Measurements from ENCODE around the gene ZMIZ1.

ZMIZ1 gene

DNA sequence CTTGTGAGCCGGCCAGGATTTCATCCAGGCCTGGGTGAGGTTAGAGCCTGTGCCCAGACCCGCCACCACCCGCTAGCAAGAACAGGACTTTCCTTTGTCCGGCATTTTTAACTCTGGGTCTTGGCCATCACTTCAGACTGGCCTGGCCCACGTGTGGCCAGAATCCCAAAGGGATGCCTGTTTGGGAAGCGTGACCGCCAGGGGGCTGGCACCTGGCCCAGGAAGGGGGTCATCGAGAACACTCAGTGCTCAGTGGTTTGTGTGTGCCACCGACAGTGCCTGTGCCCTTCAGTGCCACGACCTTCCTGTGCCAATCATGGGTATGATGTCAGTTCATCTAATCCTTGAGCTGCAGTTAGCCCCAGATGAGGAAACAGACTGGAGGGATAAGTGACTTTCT, 85.0 kb downstream of the ZMIZ1 start:
- no peak overlapping the region for H2AFZ ChIP-seq (ENCODE audit: insufficient read depth, low read length, poor library complexity)
- peaks cover 14% of the 10 kb centered on the region for H3K79me2 ChIP-seq (ENCODE audit: control insufficient read depth, insufficient read depth, low read length, poor library complexity)
- WGBS (ENCODE audit: extremely low coverage, insufficient coverage, insufficient read length) = no CpG with 5 or more reads among the region's 10 CpGs

GRCh38 chr10:79155301-79156081, 86.7 kb downstream of the ZMIZ1 start:
- Histone ChIP-seq H3K23ac (ENCODE audit: low read length) (no peak overlapping the region), H2AK5ac (ENCODE audit: low read length) (no peak overlapping the region), H2BK12ac (ENCODE audit: low read length) (peak overlapping the region; percentile 19), H3K4me3 (ENCODE audit: low read depth, low read length) (no peak overlapping the region), H3K27ac (ENCODE audit: low read depth, low read length) (no peak overlapping the region), H3K36me3 (ENCODE audit: control insufficient read depth in 1 of 2, insufficient read depth in 2 of 2, low read length in 2 of 2) (peaks cover 23 to 27% of the 10 kb centered on the region in 2 experiments), H3K79me2 (ENCODE audit: control insufficient read depth, insufficient read depth, low read length, poor library complexity) (peaks cover 23% of the 10 kb centered on the region), H2BK120ac (ENCODE audit: insufficient read depth, low read length, poor library complexity) (no peak overlapping the region), H3K9me3 (ENCODE audit: insufficient read depth, low read depth, low read length) (peaks cover 3% of the 10 kb centered on the region), H3K79me1 (ENCODE audit: low read length) (peaks cover 43% of the 10 kb centered on the region), H3K4ac (ENCODE audit: low read depth, low read length) (no peak overlapping the region), H3K18ac (ENCODE audit: low read length) (peak overlapping the region; percentile 15), H3K9ac (ENCODE audit: low read length) (no peak overlapping the region), H4K91ac (ENCODE audit: low read depth, low read length) (peak overlapping the region; percentile 26), H3K27me3 (ENCODE audit: insufficient read depth, low read length) (no peaks in the 10 kb centered on the region), H2AFZ (ENCODE audit: insufficient read depth, low read length, poor library complexity) (no peak overlapping the region), H3K4me1 (ENCODE audit: control insufficient read depth in 1 of 2, insufficient read depth in 2 of 2, low read length in 2 of 2) (peaks cover 57 to 62% of the 10 kb centered on the region in 2 experiments), H2BK5ac (ENCODE audit: low read depth, low read length, poor library complexity) (no peak overlapping the region), H3K4me2 (ENCODE audit: low read length) (no peak overlapping the region), H3K14ac (ENCODE audit: low read length) (no peak overlapping the region), H4K12ac (ENCODE audit: low read depth, low read length) (no peak overlapping the region), H4K8ac (ENCODE audit: low read depth, low read length) (no peak overlapping the region)
- DNase-seq = no peak
- no CpG with 5 or more reads among the region's 14 CpGs for WGBS (ENCODE audit: extremely low coverage, insufficient coverage, insufficient read length)

More for the DNA sequence above, 85.0 kb downstream of the ZMIZ1 start:
- no peak overlapping the region for H3K4ac ChIP-seq (ENCODE audit: low read depth, low read length)
- H3K27ac ChIP-seq (ENCODE audit: low read depth, low read length) = no peak overlapping the region
- H3K4me2 ChIP-seq (ENCODE audit: low read length) = no peak overlapping the region
- no peak overlapping the region for H2BK12ac ChIP-seq (ENCODE audit: low read length)
- H3K79me1 ChIP-seq (ENCODE audit: low read length) = peaks cover 31% of the 10 kb centered on the region
- no peak overlapping the region for H3K23ac ChIP-seq (ENCODE audit: low read length)
- H2BK5ac ChIP-seq (ENCODE audit: low read depth, low read length, poor library complexity) = no peak overlapping the region
- H4K8ac ChIP-seq (ENCODE audit: low read depth, low read length) = no peak overlapping the region
- no peak overlapping the region for H2AK5ac ChIP-seq (ENCODE audit: low read length)
- no peak overlapping the region for H4K91ac ChIP-seq (ENCODE audit: low read depth, low read length)
- H3K4me3 ChIP-seq (ENCODE audit: low read depth, low read length) = no peak overlapping the region
- H3K14ac ChIP-seq (ENCODE audit: low read length) = no peak overlapping the region
- no peak for DNase-seq
- no peak overlapping the region for H2BK120ac ChIP-seq (ENCODE audit: insufficient read depth, low read length, poor library complexity)
- peaks cover 48 to 54% of the 10 kb centered on the region in 2 experiments for H3K4me1 ChIP-seq (ENCODE audit: control insufficient read depth in 1 of 2, insufficient read depth in 2 of 2, low read length in 2 of 2)
- H3K9ac ChIP-seq (ENCODE audit: low read length) = no peak overlapping the region
- H3K9me3 ChIP-seq (ENCODE audit: insufficient read depth, low read depth, low read length) = peaks cover 3% of the 10 kb centered on the region
- peak overlapping the region; percentile 30 for H3K18ac ChIP-seq (ENCODE audit: low read length)
- H3K27me3 ChIP-seq (ENCODE audit: insufficient read depth, low read length) = no peaks in the 10 kb centered on the region
- H4K12ac ChIP-seq (ENCODE audit: low read depth, low read length) = no peak overlapping the region
- H3K36me3 ChIP-seq (ENCODE audit: control insufficient read depth in 1 of 2, insufficient read depth in 2 of 2, low read length in 2 of 2) = peaks cover 40 to 41% of the 10 kb centered on the region in 2 experiments

DNA sequence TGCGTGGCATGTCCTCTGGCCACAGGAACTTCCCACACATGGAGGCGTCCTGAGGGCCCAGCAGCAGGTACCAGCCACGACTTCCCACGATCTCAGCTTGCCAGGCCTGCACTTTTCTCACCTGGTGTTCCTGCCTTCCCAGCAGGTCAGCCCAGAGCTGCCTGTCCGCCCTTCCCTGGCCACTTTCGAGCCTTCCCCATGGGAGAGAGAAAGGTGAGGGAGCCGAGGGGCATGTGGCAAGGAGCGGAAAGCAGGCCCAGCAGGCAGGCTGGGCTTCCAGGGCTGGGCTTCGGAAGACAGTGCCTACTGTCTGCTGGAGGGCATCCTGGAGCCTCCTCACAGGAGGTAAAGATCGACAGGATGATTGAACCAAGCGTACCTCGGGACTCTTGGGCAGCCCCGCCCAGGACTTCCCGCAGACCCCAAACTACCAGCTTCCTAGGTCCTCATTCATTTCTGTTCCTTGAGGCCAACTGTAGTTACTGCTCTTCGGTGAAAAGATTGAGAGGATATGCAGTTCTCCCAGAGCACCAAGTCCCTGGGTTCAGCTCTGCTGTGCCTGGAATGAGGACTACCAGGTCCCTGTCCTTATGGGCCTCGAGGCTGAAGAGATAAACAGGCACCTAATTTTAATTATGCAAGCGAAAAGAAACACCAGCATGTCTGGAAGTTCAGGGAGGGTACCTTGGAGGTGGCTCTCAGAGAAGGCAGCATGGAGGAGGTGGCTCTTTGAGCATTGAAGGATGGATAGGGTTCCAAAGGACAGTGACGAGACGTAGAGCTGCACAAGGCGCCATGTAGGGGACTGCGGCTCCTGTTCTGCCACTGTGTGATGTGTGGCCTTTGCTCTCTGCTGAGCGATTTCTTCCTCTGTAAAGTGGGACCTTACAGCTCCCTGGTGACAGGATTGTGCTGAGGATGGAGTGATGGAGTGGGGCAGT, 87.8 kb downstream of the ZMIZ1 start:
- Histone ChIP-seq H3K18ac (ENCODE audit: low read length) (peak overlapping the region; percentile 63), H4K8ac (ENCODE audit: low read depth, low read length) (peak overlapping the region; percentile 50), H3K79me1 (ENCODE audit: low read length) (peaks cover 39% of the 10 kb centered on the region), H3K4me2 (ENCODE audit: low read length) (no peak overlapping the region), H3K4me1 (ENCODE audit: control insufficient read depth in 1 of 2, insufficient read depth in 2 of 2, low read length in 2 of 2) (peaks cover 55 to 64% of the 10 kb centered on the region in 2 experiments), H3K27ac (ENCODE audit: low read depth, low read length) (peak overlapping the region; percentile 63), H2BK5ac (ENCODE audit: low read depth, low read length, poor library complexity) (peak overlapping the region; percentile 53), H3K9me3 (ENCODE audit: insufficient read depth, low read depth, low read length) (no peaks in the 10 kb centered on the region), H3K23ac (ENCODE audit: low read length) (no peak overlapping the region), H4K91ac (ENCODE audit: low read depth, low read length) (peak overlapping the region; percentile 56), H3K36me3 (ENCODE audit: control insufficient read depth in 1 of 2, insufficient read depth in 2 of 2, low read length in 2 of 2) (peaks cover 20 to 32% of the 10 kb centered on the region in 2 experiments), H3K4me3 (ENCODE audit: low read depth, low read length) (no peak overlapping the region), H3K27me3 (ENCODE audit: insufficient read depth, low read length) (no peaks in the 10 kb centered on the region), H4K12ac (ENCODE audit: low read depth, low read length) (no peak overlapping the region), H3K4ac (ENCODE audit: low read depth, low read length) (peak overlapping the region; percentile 46), H3K9ac (ENCODE audit: low read length) (no peak overlapping the region), H2AFZ (ENCODE audit: insufficient read depth, low read length, poor library complexity) (peak overlapping the region; percentile 38), H3K79me2 (ENCODE audit: control insufficient read depth, insufficient read depth, low read length, poor library complexity) (peaks cover 23% of the 10 kb centered on the region), H2AK5ac (ENCODE audit: low read length) (peak overlapping the region; percentile 60), H3K14ac (ENCODE audit: low read length) (peak overlapping the region; percentile 52), H2BK12ac (ENCODE audit: low read length) (peak overlapping the region; percentile 74), H2BK120ac (ENCODE audit: insufficient read depth, low read length, poor library complexity) (peak overlapping the region; percentile 67)
- no CpG with 5 or more reads among the region's 22 CpGs for WGBS (ENCODE audit: extremely low coverage, insufficient coverage, insufficient read length)
- peak in 1 of 2 donors; percentile 46 for DNase-seq

- WGBS (ENCODE audit: extremely low coverage, insufficient coverage, insufficient read length) = no CpG with 5 or more reads among the region's 5 CpGs
- Histone ChIP-seq H2AK5ac (ENCODE audit: low read length) (peak overlapping the region; percentile 66), H3K4ac (ENCODE audit: low read depth, low read length) (peak overlapping the region; percentile 75), H3K4me1 (ENCODE audit: control insufficient read depth in 1 of 2, insufficient read depth in 2 of 2, low read length in 2 of 2) (peaks cover 51 to 58% of the 10 kb centered on the region in 2 experiments), H3K18ac (ENCODE audit: low read length) (peak overlapping the region; percentile 90), H2BK5ac (ENCODE audit: low read depth, low read length, poor library complexity) (peak overlapping the region; percentile 69), H2BK12ac (ENCODE audit: low read length) (peak overlapping the region; percentile 81), H3K27ac (ENCODE audit: low read depth, low read length) (peak overlapping the region; percentile 80), H3K9me3 (ENCODE audit: insufficient read depth, low read depth, low read length) (no peaks in the 10 kb centered on the region), H3K36me3 (ENCODE audit: control insufficient read depth in 1 of 2, insufficient read depth in 2 of 2, low read length in 2 of 2) (peaks cover 31 to 42% of the 10 kb centered on the region in 2 experiments), H3K23ac (ENCODE audit: low read length) (no peak overlapping the region), H2AFZ (ENCODE audit: insufficient read depth, low read length, poor library complexity) (peak overlapping the region; percentile 46), H3K27me3 (ENCODE audit: insufficient read depth, low read length) (no peaks in the 10 kb centered on the region), H4K8ac (ENCODE audit: low read depth, low read length) (peak overlapping the region; percentile 12), H3K79me1 (ENCODE audit: low read length) (peaks cover 39% of the 10 kb centered on the region), H4K91ac (ENCODE audit: low read depth, low read length) (peak overlapping the region; percentile 68), H4K12ac (ENCODE audit: low read depth, low read length) (peak overlapping the region; percentile 3), H3K79me2 (ENCODE audit: control insufficient read depth, insufficient read depth, low read length, poor library complexity) (peaks cover 23% of the 10 kb centered on the region), H3K4me2 (ENCODE audit: low read length) (peak overlapping the region; percentile 52), H2BK120ac (ENCODE audit: insufficient read depth, low read length, poor library complexity) (peak overlapping the region; percentile 84), H3K4me3 (ENCODE audit: low read depth, low read length) (no peak overlapping the region), H3K9ac (ENCODE audit: low read length) (no peak overlapping the region), H3K14ac (ENCODE audit: low read length) (peak overlapping the region; percentile 26)
- DNase-seq = peak in 1 of 2 donors; percentile 30
These were observed 89.2 kb downstream of the ZMIZ1 start for GRCh38 chr10:79158004-79158340.

Data from trophoblast cell (in vitro differentiated cells and primary cell).